Choroid plexus epithelial cell (primary cell): ENCODE data around the gene THSD7B.

Experiments
- DNase-seq: peaks from one replicate; pipeline ENCODE4 v3.0.0-alpha.2; 2010; ENCODE audit warnings: low read depth
- H3K4me3 ChIP-seq: 2 replicates; pipeline ENCODE4 v1.5.1; 2011; ENCODE audit warnings: low read depth, mild to moderate bottlenecking, control low read depth, low read length, moderate library complexity
- TF ChIP-seq, protein P1 (sequence below): conservative IDR thresholded peaks from 2 replicates; pipeline ENCODE4 v1.5.1; 2011; ENCODE audit warnings: low read depth, mild to moderate bottlenecking, control low read depth, inconsistent platforms, low read length, moderate library complexity

THSD7B gene

DNA sequence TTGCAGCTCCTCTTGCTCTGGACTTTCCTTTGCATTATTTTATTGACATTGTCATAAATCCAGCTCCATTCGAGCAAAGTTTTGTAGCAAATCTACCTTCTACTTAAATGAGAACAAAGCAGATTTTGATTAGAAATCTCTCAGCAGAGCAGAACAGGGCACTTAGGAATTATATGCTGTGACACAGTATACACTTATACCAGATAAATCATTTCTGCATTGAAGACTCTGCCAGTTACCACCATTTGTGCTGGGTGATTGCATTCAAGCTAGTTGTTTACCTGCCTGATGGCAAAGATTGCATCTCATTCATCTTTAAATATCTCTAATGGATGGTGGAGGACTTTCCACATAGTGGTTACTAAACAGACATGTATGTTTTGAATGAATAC, 757.3 kb downstream of the THSD7B start:
- TF ChIP-seq, protein P1, sequence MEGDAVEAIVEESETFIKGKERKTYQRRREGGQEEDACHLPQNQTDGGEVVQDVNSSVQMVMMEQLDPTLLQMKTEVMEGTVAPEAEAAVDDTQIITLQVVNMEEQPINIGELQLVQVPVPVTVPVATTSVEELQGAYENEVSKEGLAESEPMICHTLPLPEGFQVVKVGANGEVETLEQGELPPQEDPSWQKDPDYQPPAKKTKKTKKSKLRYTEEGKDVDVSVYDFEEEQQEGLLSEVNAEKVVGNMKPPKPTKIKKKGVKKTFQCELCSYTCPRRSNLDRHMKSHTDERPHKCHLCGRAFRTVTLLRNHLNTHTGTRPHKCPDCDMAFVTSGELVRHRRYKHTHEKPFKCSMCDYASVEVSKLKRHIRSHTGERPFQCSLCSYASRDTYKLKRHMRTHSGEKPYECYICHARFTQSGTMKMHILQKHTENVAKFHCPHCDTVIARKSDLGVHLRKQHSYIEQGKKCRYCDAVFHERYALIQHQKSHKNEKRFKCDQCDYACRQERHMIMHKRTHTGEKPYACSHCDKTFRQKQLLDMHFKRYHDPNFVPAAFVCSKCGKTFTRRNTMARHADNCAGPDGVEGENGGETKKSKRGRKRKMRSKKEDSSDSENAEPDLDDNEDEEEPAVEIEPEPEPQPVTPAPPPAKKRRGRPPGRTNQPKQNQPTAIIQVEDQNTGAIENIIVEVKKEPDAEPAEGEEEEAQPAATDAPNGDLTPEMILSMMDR, result no peak
- no peak for DNase-seq
- no peak overlapping the region for H3K4me3 ChIP-seq

DNA sequence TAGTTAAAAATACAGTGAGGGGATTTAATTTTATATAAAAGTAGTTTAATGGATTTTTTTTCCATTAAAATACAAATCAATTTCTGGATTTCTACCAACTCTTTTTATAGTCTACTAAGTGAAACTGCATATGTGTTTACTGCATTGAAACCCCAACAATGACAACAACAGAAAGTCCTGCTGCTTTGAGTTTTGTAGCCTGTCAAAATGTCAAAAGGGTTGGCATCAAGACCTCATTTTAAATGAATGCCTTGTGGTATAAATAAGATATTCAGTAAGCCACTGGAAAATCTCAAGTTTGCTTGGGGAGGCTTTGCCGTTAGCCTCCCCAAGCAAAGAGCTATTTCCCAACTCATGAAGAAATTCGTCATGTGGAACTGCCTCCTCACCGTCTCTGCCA, 758.6 kb downstream of the THSD7B start:
- no peak for DNase-seq
- no peak overlapping the region for H3K4me3 ChIP-seq
- TF ChIP-seq, protein P1, result no peak

DNA sequence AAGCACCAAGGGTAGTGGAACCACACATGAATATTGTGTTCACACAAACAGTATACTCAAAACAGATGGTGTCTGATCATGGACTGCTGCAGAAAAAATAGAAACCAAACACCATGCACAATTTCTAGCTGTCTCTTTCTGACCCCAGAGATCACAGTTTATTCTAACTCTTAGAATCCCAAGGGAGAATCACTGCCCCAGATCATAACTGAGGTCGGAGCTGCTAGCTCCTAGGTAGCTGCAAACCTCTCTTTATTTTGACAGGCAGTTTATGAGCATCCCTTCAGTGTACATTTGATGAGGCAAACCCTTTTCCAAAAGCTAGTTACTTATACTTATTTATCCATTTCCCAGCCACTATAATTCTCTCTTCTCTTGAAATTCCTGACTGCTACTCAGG, 759.8 kb downstream of the THSD7B start:
- TF ChIP-seq, protein P1, result no peak
- no peak for DNase-seq
- H3K4me3 ChIP-seq, result no peak overlapping the region

DNA sequence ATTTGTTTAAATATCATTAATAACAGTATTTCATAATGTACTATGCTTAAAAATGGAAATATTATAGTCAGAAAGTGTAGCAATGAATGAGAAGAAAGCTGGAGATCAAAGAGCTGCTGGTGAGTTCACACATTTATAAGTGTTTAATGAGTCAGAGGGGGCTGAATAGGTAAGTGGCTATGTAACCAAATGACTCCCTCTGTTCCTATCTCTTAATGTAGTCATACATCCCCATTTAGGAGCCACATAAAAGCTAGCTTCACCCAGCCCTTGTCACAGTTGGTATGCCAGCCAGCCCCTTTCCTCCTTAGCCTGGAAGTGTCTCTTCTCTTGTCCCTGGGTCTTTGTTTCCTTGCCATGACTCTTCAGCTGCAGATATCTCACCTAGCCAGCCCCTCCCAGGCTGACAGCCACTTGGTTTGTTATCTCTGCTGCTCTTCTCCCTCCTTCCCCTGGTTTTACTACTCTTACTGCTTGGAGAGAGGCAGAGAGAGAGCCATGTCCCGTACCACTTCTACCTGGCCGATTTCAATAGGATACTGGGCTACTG, 760.4 kb downstream of the THSD7B start:
- H3K4me3 ChIP-seq, result no peak overlapping the region
- no peak for DNase-seq
- TF ChIP-seq, protein P1, result no peak

DNA sequence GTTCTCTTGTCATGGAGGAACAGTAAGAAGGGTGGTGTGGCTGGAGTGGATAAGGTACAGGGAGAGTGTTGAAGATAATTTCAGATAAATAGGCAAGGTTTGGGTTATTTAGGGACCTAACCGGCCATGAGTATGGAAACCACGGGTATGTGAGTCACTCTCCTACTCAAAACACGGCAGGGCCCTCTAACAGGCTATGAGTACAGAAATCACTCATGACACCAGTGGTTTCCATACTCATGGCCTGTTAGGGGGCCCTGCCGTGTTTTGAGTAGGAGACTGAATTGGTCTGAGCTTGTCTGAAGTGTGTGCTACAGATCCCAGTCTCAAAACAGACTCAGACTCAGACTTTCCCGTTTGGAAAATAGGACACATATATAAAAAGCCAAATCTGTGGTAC, 770.6 kb downstream of the THSD7B start:
- TF ChIP-seq, protein P1, result no peak
- DNase-seq, result no peak
- H3K4me3 ChIP-seq, result no peak overlapping the region

DNA sequence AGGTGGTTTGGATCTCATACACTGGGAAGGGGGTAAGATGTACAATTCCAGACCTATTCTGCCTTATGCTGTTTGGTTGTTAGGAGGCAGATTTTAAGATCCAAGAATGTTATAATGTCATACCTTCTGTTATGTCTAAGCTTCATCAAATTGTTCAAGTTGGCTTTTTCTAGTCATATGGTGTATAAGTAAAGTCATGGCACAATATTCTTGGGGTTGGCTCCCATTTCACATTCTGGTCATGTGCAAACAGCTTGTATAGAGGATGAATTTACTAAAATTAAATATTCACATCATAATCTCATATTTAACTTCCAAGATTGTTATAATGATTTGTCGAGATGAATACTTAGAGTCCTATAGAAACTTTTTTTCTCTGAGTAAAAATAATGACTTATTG, 774.0 kb downstream of the THSD7B start:
- DNase-seq, result no peak
- no peak overlapping the region for H3K4me3 ChIP-seq
- TF ChIP-seq, protein P1, result no peak

DNA sequence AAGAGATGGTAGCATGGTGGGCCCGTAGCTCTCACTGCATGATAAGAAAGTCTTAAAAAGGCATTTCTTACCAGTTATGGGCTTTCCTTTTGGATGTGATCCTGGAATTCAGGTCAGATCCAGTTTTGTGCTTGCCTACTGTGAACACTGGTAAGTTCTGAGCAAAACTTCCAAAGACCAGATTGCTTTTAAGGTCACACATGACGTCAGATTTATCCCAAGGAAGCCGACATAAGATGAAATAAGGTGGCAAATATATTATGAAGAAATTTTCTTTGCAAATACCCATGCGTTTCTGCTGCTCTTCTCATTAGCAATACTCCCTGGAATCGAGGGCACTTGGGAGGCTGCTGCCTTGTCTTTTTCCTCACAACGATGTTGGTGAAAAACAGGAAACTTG, 782.5 kb downstream of the THSD7B start:
- no peak overlapping the region for H3K4me3 ChIP-seq
- TF ChIP-seq, protein P1, result no peak
- no peak for DNase-seq
